Endothelial cell of umbilical vein (primary cell): ENCODE measurements around the gene OSBPL5. TPM values are rescaled to one million over a fixed set of nuclear protein-coding genes. Genes with fewer than 3 reads are reported as not detected.

Experiments
- BruUV-seq: library from RNA; stranded (reverse); fragments of 400-500 nt; replicated peaks from 2 replicates; lab custom pipeline; 2021; lab: Mats Ljungman, UMichigan
- CTCF ChIA-PET: fragments of 300-600, 350-600 bp; sonication (Branson Sonifier 250); formaldehyde crosslinking; loops from one replicate; lab custom pipeline; 2021; ENCODE audit warnings: antibody characterized with exemption, inconsistent platforms; lab: Charles Lee
- POLR2A ChIA-PET: fragments of 300-600, 350-600 bp; sonication (Branson Sonifier 250); formaldehyde crosslinking; loops from one replicate; lab custom pipeline; 2021; ENCODE audit warnings: antibody characterized with exemption, inconsistent platforms; lab: Charles Lee
- DNase-seq: peaks from one replicate; pipeline ENCODE4 v3.0.0-alpha.2; 2011; ENCODE audit warnings: low read depth, low spot score
- FAIRE-seq: peaks from 2 replicates; lab custom pipeline; 2011; peaks lifted over from hg19 to GRCh38; lab: Jason Lieb, UNC
- H2AFZ ChIP-seq: 2 replicates; pipeline ENCODE4 v1.6.0; 2012; ENCODE audit warnings: low read depth, low read length, control low read depth, inconsistent platforms
- H3K27ac ChIP-seq: 2 replicates; pipeline ENCODE4 v1.5.1; 2011; ENCODE audit warnings: low read depth, mild to moderate bottlenecking, control low read depth, low read length, moderate library complexity; ENCODE audit not compliant: insufficient read depth
- H3K27me3 ChIP-seq, 2 experiments: 2 replicates each; pipeline versions ENCODE4 v1.6.0 to v1.6.1; 2011; ENCODE audit warnings: low read length in 2 of 2, mixed read lengths in 1 of 2; ENCODE audit not compliant: control insufficient read depth in 2 of 2, insufficient read depth in 2 of 2
- H3K36me3 ChIP-seq, 2 experiments: 2 replicates in 1 of 2; 3 replicates in 1 of 2; pipeline ENCODE4 v1.5.1; 2011; ENCODE audit warnings: low read length in 2 of 2, mild to moderate bottlenecking in 1 of 2, moderate library complexity in 1 of 2; ENCODE audit not compliant: control insufficient read depth in 2 of 2, insufficient read depth in 2 of 2; ENCODE audit errors: extremely low read depth in 1 of 2
- H3K4me1 ChIP-seq: 3 replicates; pipeline ENCODE4 v1.5.1; 2011; ENCODE audit warnings: mild to moderate bottlenecking, low read length; ENCODE audit not compliant: control insufficient read depth, insufficient read depth; ENCODE audit errors: extremely low read depth
- H3K4me2 ChIP-seq: 2 replicates; pipeline ENCODE4 v1.6.1; 2011; ENCODE audit warnings: low read length, control low read depth, mixed read lengths; ENCODE audit not compliant: insufficient read depth
- H3K4me3 ChIP-seq, 3 experiments: fragments of 200-600 bp in 1 of 3; sonication (generic), shearing (Covaris generic) in 1 of 3; replicated peaks in 1 of 3; 2 replicates each; pipeline ENCODE4 v1.5.1; 2011 to 2016; ENCODE audit warnings: control low read depth in 3 of 3, low read length in 3 of 3, mild to moderate bottlenecking in 2 of 3, inconsistent platforms in 1 of 3, low read depth in 1 of 3, moderate library complexity in 1 of 3; ENCODE audit not compliant: insufficient read depth in 1 of 3
- H3K79me2 ChIP-seq: 2 replicates; pipeline ENCODE4 v1.6.0; 2012; ENCODE audit warnings: low read length, inconsistent platforms; ENCODE audit not compliant: control insufficient read depth, insufficient read depth
- H3K9ac ChIP-seq: replicated peaks from 2 replicates; pipeline ENCODE3; 2011; ENCODE audit warnings: low read length, control low read depth; ENCODE audit not compliant: insufficient read depth; ENCODE audit errors: extremely low read depth
- H3K9me1 ChIP-seq: replicated peaks from 3 replicates; pipeline ENCODE4 v1.6.0; 2011; ENCODE audit warnings: mild to moderate bottlenecking, low read length; ENCODE audit not compliant: control insufficient read depth, insufficient read depth; ENCODE audit errors: extremely low read depth
- H3K9me3 ChIP-seq: replicated peaks from 2 replicates; pipeline ENCODE4 v1.5.1; 2012; ENCODE audit warnings: low read length, inconsistent platforms; ENCODE audit not compliant: control insufficient read depth, insufficient read depth
- H4K20me1 ChIP-seq: replicated peaks from 2 replicates; pipeline ENCODE3; 2011; ENCODE audit warnings: mild to moderate bottlenecking, low read length; ENCODE audit not compliant: control insufficient read depth, insufficient read depth; ENCODE audit errors: extremely low read depth
- CTCF ChIP-seq, 2 donors: IDR thresholded peaks; 1 replicate in 1 of 2; 2 replicates in 1 of 2; pipeline ENCODE4 v1.5.1; 2011; ENCODE audit warnings: low read length in 2 of 2, mild to moderate bottlenecking in 2 of 2, moderate library complexity in 2 of 2, control low read depth in 1 of 2, inconsistent platforms in 1 of 2, low read depth in 1 of 2; ENCODE audit not compliant: insufficient read depth in 1 of 2; ENCODE audit errors: extremely low read depth in 1 of 2
- EZH2 ChIP-seq: IDR thresholded peaks from 2 replicates; pipeline ENCODE4 v1.6.1; 2012; ENCODE audit warnings: borderline replicate concordance, low read depth, mild to moderate bottlenecking, moderate library complexity, low read length, inconsistent platforms; ENCODE audit not compliant: severe bottlenecking
- FOS ChIP-seq: IDR thresholded peaks from 2 replicates; pipeline ENCODE4 v1.6.1; 2011; ENCODE audit warnings: mild to moderate bottlenecking, low read length, moderate library complexity, borderline replicate concordance; ENCODE audit not compliant: insufficient read depth
- GATA2 ChIP-seq: IDR thresholded peaks from 2 replicates; pipeline ENCODE4 v1.7.0; 2011; ENCODE audit warnings: low read depth, mild to moderate bottlenecking, moderate library complexity, mixed read lengths, low read length; ENCODE audit not compliant: insufficient read length, insufficient read depth
- JUN ChIP-seq: IDR thresholded peaks from 2 replicates; pipeline ENCODE4 v1.6.1; 2011; ENCODE audit warnings: borderline replicate concordance, low read depth; ENCODE audit not compliant: insufficient read length, insufficient read depth
- MAX ChIP-seq: IDR thresholded peaks from 2 replicates; pipeline ENCODE4 v1.6.1; 2011; ENCODE audit not compliant: insufficient read depth, insufficient read length
- MYC ChIP-seq: IDR thresholded peaks from one replicate; pipeline ENCODE4 v1.6.1; 2011; ENCODE audit warnings: mild to moderate bottlenecking, low read depth, low read length
- POLR2A ChIP-seq: IDR thresholded peaks from 2 replicates; pipeline ENCODE4 v1.6.1; 2012; ENCODE audit warnings: low read depth, mild to moderate bottlenecking, control low read depth, low read length
- POLR2AphosphoS5 ChIP-seq: IDR thresholded peaks from 2 replicates; pipeline ENCODE4 v1.6.1; 2012; ENCODE audit warnings: low read depth, mild to moderate bottlenecking, control low read depth, low read length, moderate library complexity; ENCODE audit not compliant: insufficient read depth
- dilution Hi-C: fragments of 300-500 bp; cut with MboI; formaldehyde crosslinking; loops from one replicate; pipeline ENCODE4 v1.15.0; 2019; ENCODE audit warnings: low sequenced_read_pairs; ENCODE audit not compliant: extremely low pct_ligation_motif_present
- intact Hi-C: fragments of 100-400 bp; cut with micrococcal nuclease; formaldehyde crosslinking; loops from one replicate; pipeline ENCODE4 v1.10.0; 2022
- polyA plus RNA-seq, 4 experiments: library from polyadenylated mRNA; depleted of rRNA in 3 of 4; stranded (reverse) in 3 of 4; unstranded in 1 of 4; fragments of >200 nt; gene quantifications; 2 replicates each; pipeline versions ENCODE4 v1.2.1 to v1.2.3, GENCODE V29; 2011 to 2012; ENCODE audit warnings: missing spikeins in 1 of 4
- total RNA-seq: library from RNA; stranded (reverse); gene quantifications from 2 replicates; pipeline ENCODE4 v1.2.3, GENCODE V29; 2021

OSBPL5 gene
- total and polyA plus RNA-seq, 2 donors (not counting 3 experiments of a cell fraction or from before 2014, with no cell fraction given): 8.7 to 37.7 TPM

- POLR2A ChIA-PET: no interaction called here
- FAIRE-seq: no peak
These were observed 42.3 kb downstream of the OSBPL5 start for GRCh38 chr11:3122775-3123201.

More at GRCh38 chr11:3122775-3123201, 42.3 kb downstream of the OSBPL5 start:
- Histone ChIP-seq H3K9ac (no peak overlapping the region), H3K9me3 (no peaks in the 10 kb centered on the region), H4K20me1 (no peaks in the 10 kb centered on the region), H3K4me2 (no peak overlapping the region), H3K36me3 (peaks cover 5 to 12% of the 10 kb centered on the region in 2 experiments), H3K4me3 (no peak overlapping the region), H3K4me1 (peaks cover 25% of the 10 kb centered on the region), H3K9me1 (no peaks in the 10 kb centered on the region), H3K79me2 (no peaks in the 10 kb centered on the region), H3K27ac (no peak overlapping the region), H3K27me3 (no peaks in the 10 kb centered on the region), H2AFZ (no peak overlapping the region)
- intact Hi-C loops (no loop called here), dilution Hi-C loops (no loop called here)
- no peak for DNase-seq
- CTCF ChIA-PET: interaction anchor here (2.4 kb wide), 1 partner anchor 286 kb away, joined by 10 read pairs; no protein-coding TSS in a partner anchor
- no TSS peak for BruUV-seq
- TF ChIP-seq POLR2AphosphoS5 (no peak), CTCF (IDR thresholded peaks at IDR 0.05; ENCODE audit: extremely low read depth in 1 of 2, insufficient read depth in 1 of 2, low read depth in 1 of 2, low read length in 2 of 2) (no peak), EZH2 (no peak), JUN (no peak), MAX (no peak), MYC (no peak), GATA2 (no peak), POLR2A (no peak), FOS (no peak)
